Right lobe of liver (tissue), 6 donors: ENCODE data around the gene POLD3. TPM values are rescaled to one million over a fixed set of nuclear protein-coding genes. Genes with fewer than 3 reads are reported as not detected.

ENCODE experiments used
- ATAC-seq, 4 donors: fragments of 200-7000 bp; cut with Tn5 transposase; one replicate each; pipeline ENCODE4 v1.9.1; 2020; ENCODE audit warnings: mild to moderate bottlenecking in 4 of 4, moderate library complexity in 4 of 4
- DNase-seq, 3 donors: peaks; one replicate each; pipeline ENCODE4 v3.0.0-alpha.2; 2020
- H3K27ac ChIP-seq, 3 donors: fragments of 200-600 bp; one replicate each; pipeline ENCODE4 v1.8.0; 2022
- H3K27me3 ChIP-seq, 2 donors: fragments of 200-600 bp; one replicate each; pipeline ENCODE4 v1.8.0; 2022
- H3K36me3 ChIP-seq, 4 donors: fragments of 200-600 bp; sonication (generic) in 1 of 4; one replicate each; pipeline versions ENCODE4 v1.5.1 to v1.8.0; 2017 to 2022; ENCODE audit warnings: control low read depth in 1 of 4
- H3K4me1 ChIP-seq, 4 donors: fragments of 200-600 bp; sonication (generic) in 1 of 4; one replicate each; pipeline versions ENCODE4 v1.5.1 to v1.8.0; 2017 to 2022; ENCODE audit warnings: control low read depth in 1 of 4
- H3K4me3 ChIP-seq, 3 donors: fragments of 200-600 bp; one replicate each; pipeline ENCODE4 v1.8.0; 2022
- H3K9me3 ChIP-seq, 4 donors: fragments of 200-600 bp; sonication (generic) in 1 of 4; one replicate each; pipeline versions ENCODE4 v1.5.1 to v1.8.0; 2017 to 2022; ENCODE audit warnings: control low read depth in 1 of 4
- POLR2A ChIP-seq: fragments of 450-650 bp; IDR thresholded peaks from one replicate; pipeline ENCODE4 v1.6.1; 2017; ENCODE audit warnings: antibody characterized with exemption, mild to moderate bottlenecking
- WGBS: methylation state at CpG from one replicate; pipeline ENCODE4 v1.1.6; 2018; ENCODE audit warnings: low coverage, low lambda C conversion rate; ENCODE audit not compliant: insufficient coverage; ENCODE audit errors: missing lambda C conversion rate; 5-methylcytosine and 5-hydroxymethylcytosine counted together
- intact Hi-C, 2 donors: fragments of 100-400 bp; cut with DNase I; formaldehyde crosslinking; loops; one replicate each; pipeline versions ENCODE4 v1.11.2 to v1.14.1; 2022
- total RNA-seq, 6 experiments: library from RNA; depleted of rRNA in 2 of 6; stranded (reverse); fragments of >200 nt in 2 of 6; fragmentation: NEBNext Ultra II Directional in 3 of 6; extraction: Animal tissue kit (Norgen Biotek cat#: 25700) in 3 of 6; gene quantifications; one replicate each; pipeline versions ENCODE4 v1.1.0 to v1.2.4, GENCODE V29; 2016 to 2023
- TF ChIP-seq, protein P1 (sequence below), 4 donors: fragments of 200-600 bp in 3 of 4; fragments of 450-650 bp in 1 of 4; IDR thresholded peaks; one replicate each; pipeline versions ENCODE4 v1.5.1 to v1.8.0; 2016 to 2022; ENCODE audit warnings: antibody characterized with exemption in 4 of 4, mild to moderate bottlenecking in 2 of 4
- donor health status: DM: no; HTN: yes; CAD: no.
- donor health status: DM: no; HTN: no; CAD: no.
- donor health status: DM: no; HTN: no; CAD: no.
- donor health status: DM: no; HTN: yes; CAD: no.
- donor health status: DM: no; HTN: yes; CAD: no.

The POLD3 gene
- total RNA-seq, 6 experiments from 2014 or later, result 2.9 to 5.7 (median 5.1) TPM

DNA sequence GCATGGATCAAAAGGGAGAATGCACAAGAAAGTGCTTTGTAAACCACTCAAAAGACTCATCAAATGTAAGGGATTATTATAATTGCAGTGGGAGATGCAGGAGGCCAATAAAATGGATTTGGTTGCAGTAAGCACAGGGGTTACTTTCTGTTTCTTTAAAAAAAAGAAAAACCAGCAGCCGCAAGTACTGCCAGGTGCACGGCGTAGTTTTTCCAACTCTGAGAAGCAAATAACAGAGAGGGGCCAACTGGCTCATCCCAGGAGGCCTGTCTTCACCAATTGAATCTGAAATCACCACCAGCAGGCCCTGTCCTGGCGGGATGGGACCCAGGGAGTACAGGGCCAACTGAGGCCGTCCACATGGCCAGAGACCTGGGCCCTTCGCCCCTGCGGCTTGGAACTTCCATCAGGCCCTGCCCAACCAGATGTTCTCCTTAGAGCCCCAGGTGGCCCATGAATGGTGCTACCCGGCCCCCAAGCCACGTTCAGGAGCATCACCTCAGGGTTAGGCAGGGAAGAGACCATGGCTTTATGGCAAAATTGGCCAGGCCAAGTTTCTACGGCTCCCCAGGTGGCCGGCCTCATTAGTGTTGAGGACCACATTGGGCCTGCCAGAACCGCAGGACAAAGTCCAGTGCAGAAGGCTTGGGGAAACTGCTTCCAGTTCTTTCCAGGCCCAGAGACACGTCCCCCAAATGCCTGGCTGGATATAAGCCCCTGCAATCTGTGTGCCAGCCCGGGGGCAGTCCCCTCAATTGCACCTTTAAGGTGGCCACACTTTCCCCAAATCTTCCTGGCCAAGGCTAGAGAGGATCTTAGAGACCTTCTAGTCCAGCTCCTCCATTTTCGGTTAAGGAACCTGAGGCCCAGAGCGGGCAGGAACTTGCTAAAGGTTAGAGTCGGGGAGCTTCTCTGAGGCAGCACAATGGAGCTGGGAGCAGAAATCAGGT is 77.1 kb downstream of the POLD3 start:
- no peak overlapping the region for H3K4me3 ChIP-seq
- 92% methylated on average over 6 of the region's 17 CpGs for WGBS
- H3K27ac ChIP-seq, result no peak overlapping the region
- H3K4me1 ChIP-seq, result peaks cover 0 to 12% (median 4%) of the 10 kb centered on the region in 4 donors
- H3K9me3 ChIP-seq, result no peaks in the 10 kb centered on the region
- no peak for TF ChIP-seq POLR2A
- TF ChIP-seq, protein P1, sequence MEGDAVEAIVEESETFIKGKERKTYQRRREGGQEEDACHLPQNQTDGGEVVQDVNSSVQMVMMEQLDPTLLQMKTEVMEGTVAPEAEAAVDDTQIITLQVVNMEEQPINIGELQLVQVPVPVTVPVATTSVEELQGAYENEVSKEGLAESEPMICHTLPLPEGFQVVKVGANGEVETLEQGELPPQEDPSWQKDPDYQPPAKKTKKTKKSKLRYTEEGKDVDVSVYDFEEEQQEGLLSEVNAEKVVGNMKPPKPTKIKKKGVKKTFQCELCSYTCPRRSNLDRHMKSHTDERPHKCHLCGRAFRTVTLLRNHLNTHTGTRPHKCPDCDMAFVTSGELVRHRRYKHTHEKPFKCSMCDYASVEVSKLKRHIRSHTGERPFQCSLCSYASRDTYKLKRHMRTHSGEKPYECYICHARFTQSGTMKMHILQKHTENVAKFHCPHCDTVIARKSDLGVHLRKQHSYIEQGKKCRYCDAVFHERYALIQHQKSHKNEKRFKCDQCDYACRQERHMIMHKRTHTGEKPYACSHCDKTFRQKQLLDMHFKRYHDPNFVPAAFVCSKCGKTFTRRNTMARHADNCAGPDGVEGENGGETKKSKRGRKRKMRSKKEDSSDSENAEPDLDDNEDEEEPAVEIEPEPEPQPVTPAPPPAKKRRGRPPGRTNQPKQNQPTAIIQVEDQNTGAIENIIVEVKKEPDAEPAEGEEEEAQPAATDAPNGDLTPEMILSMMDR (IDR thresholded peaks at IDR 0.05), result no peak
- ATAC-seq, result no peak
- H3K36me3 ChIP-seq, result no peaks in the 10 kb centered on the region
- DNase-seq, result no peak
- H3K27me3 ChIP-seq, result no peaks in the 10 kb centered on the region
- intact Hi-C loops, result no loop called here

DNA sequence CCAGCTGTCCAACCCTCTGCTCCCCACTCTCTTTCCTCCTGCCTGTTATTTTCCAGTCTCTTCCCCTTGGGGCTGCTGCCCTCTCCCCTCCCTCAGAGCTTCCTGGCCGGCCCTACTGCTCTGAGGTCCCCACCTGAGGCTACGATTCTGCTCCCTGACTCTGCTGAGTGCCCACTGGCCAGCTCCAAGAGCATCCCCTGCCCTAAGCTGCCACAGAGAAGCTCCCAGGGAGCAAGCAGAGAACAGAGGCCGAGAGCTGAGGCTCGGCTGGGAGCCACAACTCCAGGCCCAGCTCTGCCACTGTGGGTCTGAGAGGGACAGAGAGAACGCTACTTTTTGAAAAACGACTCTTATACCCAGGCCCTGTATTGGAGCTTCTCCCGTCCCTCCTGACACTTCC is 77.8 kb downstream of the POLD3 start:
- TF ChIP-seq, protein P1 (IDR thresholded peaks at IDR 0.05), result no peak
- TF ChIP-seq POLR2A, result no peak
- ATAC-seq, result peak in 1 of 4 donors; percentile 17
- Histone ChIP-seq H3K27ac (no peak overlapping the region), H3K9me3 (no peaks in the 10 kb centered on the region), H3K4me1 (peaks cover 0 to 12% (median 4%) of the 10 kb centered on the region in 4 donors), H3K4me3 (no peak overlapping the region), H3K36me3 (no peaks in the 10 kb centered on the region), H3K27me3 (no peaks in the 10 kb centered on the region)
- DNase-seq, result no peak
- 89% methylated on average over 4 of the region's 7 CpGs for WGBS
- intact Hi-C loops, result no loop called here

DNA sequence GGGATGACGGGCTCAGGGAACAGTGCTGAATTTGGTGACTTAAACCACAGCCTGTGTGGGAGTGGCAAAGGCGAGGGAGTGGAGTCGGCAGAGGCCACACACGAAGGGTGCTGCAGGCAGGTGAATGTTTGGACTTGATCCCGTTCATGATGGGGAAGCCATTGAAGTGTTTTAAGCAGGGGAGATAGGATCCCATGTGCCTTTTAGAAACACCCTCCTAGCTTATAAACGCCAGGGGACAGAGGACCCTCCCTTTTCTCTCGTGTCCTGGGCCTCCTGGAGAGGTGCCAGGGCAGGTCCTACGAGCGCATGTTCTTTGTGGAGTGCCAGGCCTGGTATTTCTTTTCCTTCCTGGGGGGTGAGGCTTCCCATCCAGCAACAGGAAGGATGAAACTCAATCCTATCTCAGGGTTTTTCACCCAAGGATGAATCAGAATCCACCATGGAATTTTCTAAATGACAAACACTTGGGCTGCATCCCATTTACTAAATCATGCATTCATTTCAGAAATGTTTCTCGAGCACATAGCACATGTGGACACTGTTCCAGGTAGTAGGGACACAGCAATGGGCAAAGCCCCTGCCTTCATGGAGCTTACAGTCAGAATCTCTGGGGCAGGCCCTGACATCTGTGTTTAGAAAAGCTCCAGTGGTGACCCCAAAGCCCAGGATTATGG is 79.3 kb downstream of the POLD3 start:
- no peaks in the 10 kb centered on the region for H3K27me3 ChIP-seq
- no peak for ATAC-seq
- no peak for DNase-seq
- no peak overlapping the region for H3K27ac ChIP-seq
- no peaks in the 10 kb centered on the region for H3K9me3 ChIP-seq
- H3K4me1 ChIP-seq, result peaks cover 0 to 12% (median 4%) of the 10 kb centered on the region in 4 donors
- 97% methylated on average over 7 of the region's 10 CpGs for whole genome bisulfite sequencing
- H3K36me3 ChIP-seq, result no peaks in the 10 kb centered on the region
- intact Hi-C loops, result no loop called here
- TF ChIP-seq, protein P1 (IDR thresholded peaks at IDR 0.05), result no peak
- no peak for TF ChIP-seq POLR2A
- H3K4me3 ChIP-seq, result no peak overlapping the region

DNA sequence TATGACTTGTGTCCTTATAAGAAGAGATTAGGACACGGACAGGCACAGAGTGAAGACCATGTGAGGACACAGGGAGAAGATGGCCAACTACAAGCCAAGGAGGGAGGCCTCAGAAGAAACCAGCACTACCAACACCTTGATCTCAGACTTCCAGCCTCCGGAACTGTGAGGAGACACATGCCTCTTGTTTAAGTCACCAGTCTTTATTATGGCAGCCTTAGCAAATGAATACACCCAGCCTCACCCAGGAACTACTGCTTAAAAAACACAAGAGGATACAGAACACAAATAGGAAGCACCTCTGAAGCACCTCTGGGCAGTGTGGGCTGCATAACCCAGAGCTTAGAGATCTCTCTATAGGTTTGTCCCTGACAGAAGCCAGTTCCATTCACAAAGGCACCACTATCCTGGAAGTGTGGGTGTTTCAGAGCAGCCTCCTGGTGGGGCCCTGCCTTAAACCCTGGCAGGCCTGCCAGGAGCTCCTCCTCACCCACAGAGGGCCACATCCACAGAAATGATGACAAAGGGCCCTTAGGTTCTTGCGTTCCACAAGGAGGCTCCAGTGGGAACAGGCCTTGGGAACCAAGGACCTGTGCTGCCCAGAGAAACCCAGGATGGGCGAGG is 80.1 kb downstream of the POLD3 start:
- Histone ChIP-seq H3K27ac (peak overlapping the region in 1 of 3 donors; percentile 52), H3K9me3 (no peaks in the 10 kb centered on the region), H3K4me3 (no peak overlapping the region), H3K27me3 (no peaks in the 10 kb centered on the region), H3K36me3 (no peaks in the 10 kb centered on the region), H3K4me1 (peaks cover 0 to 12% (median 4%) of the 10 kb centered on the region in 4 donors)
- DNase-seq (no peak), ATAC-seq (peak in 1 of 4 donors; percentile 7)
- TF ChIP-seq, protein P1 (IDR thresholded peaks at IDR 0.05), result no peak
- TF ChIP-seq POLR2A, result no peak
- intact Hi-C loops, result no loop called here
- 57% methylated on average over 2 of the region's 4 CpGs for WGBS
